Common myeloid progenitor, CD34-positive (primary cell): ENCODE results near the gene NOL9.

Source experiments
- CTCF ChIA-PET: fragments of 350-600 bp; sonication (Branson Sonifier 250); formaldehyde crosslinking; loops from one replicate; lab custom pipeline; 2021; ENCODE audit warnings: antibody characterized with exemption; lab: Charles Lee
- POLR2A ChIA-PET: fragments of 350-600 bp; sonication (Branson Sonifier 250); formaldehyde crosslinking; loops from one replicate; lab custom pipeline; 2021; ENCODE audit warnings: antibody characterized with exemption; lab: Charles Lee
- DNase-seq, 3 donors: peaks; one replicate each; pipeline versions ENCODE4 v3.0.0 to v3.0.0-alpha.2; 2013
- H3K27ac ChIP-seq, 2 experiments: 1 replicate in 1 of 2; 2 replicates in 1 of 2; pipeline ENCODE4 v1.7.0; 2013; ENCODE audit warnings: inconsistent platforms in 2 of 2, low read length in 2 of 2, mild to moderate bottlenecking in 2 of 2, low read depth in 1 of 2, moderate library complexity in 1 of 2; ENCODE audit not compliant: severe bottlenecking in 2 of 2, insufficient read depth in 1 of 2, poor library complexity in 1 of 2
- H3K27me3 ChIP-seq, 5 experiments: replicated peaks in 2 of 5; 1 replicate in 3 of 5; 2 replicates in 2 of 5; pipeline versions ENCODE4 v1.6.1 to v1.7.0; 2013; ENCODE audit warnings: low read length in 4 of 5, mild to moderate bottlenecking in 2 of 5, moderate library complexity in 2 of 5, inconsistent platforms in 1 of 5; ENCODE audit not compliant: insufficient read depth in 5 of 5, control insufficient read depth in 4 of 5
- H3K36me3 ChIP-seq, 4 experiments: 1 replicate in 2 of 4; 2 replicates in 2 of 4; pipeline versions ENCODE4 v1.6.1 to v1.7.0; 2013; ENCODE audit warnings: low read length in 3 of 4, control low read depth in 1 of 4, mild to moderate bottlenecking in 1 of 4; ENCODE audit not compliant: control insufficient read depth in 4 of 4, insufficient read depth in 4 of 4
- H3K4me1 ChIP-seq, 4 experiments: 1 replicate in 3 of 4; 2 replicates in 1 of 4; pipeline versions ENCODE4 v1.6.1 to v1.7.1; 2013; ENCODE audit warnings: low read length in 3 of 4, mild to moderate bottlenecking in 3 of 4, control low read depth in 1 of 4, inconsistent platforms in 1 of 4, moderate library complexity in 1 of 4; ENCODE audit not compliant: control insufficient read depth in 4 of 4, insufficient read depth in 4 of 4; ENCODE audit errors: control extremely low read depth in 1 of 4
- H3K4me3 ChIP-seq, 7 experiments: 1 replicate in 4 of 7; 2 replicates in 3 of 7; pipeline versions ENCODE4 v1.5.1 to v1.7.0; 2013; ENCODE audit warnings: mild to moderate bottlenecking in 7 of 7, low read length in 6 of 7, moderate library complexity in 6 of 7, inconsistent platforms in 2 of 7, low read depth in 2 of 7, control low read depth in 1 of 7; ENCODE audit not compliant: insufficient read depth in 4 of 7, control insufficient read depth in 1 of 7; ENCODE audit errors: extremely low read depth in 1 of 7
- H3K9me3 ChIP-seq, 5 experiments: 1 replicate in 4 of 5; 2 replicates in 1 of 5; pipeline versions ENCODE4 v1.6.1 to v1.7.1; 2013; ENCODE audit warnings: low read length in 4 of 5, mild to moderate bottlenecking in 2 of 5, inconsistent platforms in 1 of 5, low read depth in 1 of 5, moderate library complexity in 1 of 5; ENCODE audit not compliant: control insufficient read depth in 4 of 5, insufficient read depth in 2 of 5; ENCODE audit errors: control extremely low read depth in 1 of 5
- WGBS: methylation state at CpG from one replicate; pipeline ENCODE4 v1.1.5; 2013; ENCODE audit not compliant: insufficient coverage; 5-methylcytosine and 5-hydroxymethylcytosine counted together

NOL9 gene

GRCh38 chr1:6536291-6536690 is 18.0 kb downstream of the NOL9 start:
- Histone ChIP-seq H3K4me3 (no peak overlapping the region), H3K4me1 (no peaks in the 10 kb centered on the region), H3K27ac (no peak overlapping the region), H3K9me3 (no peaks in the 10 kb centered on the region), H3K27me3 (no peaks in the 10 kb centered on the region), H3K36me3 (peaks cover 15 to 49% (median 37%) of the 10 kb centered on the region in 4 experiments)
- ChIA-PET POLR2A (no interaction called here), CTCF (interaction anchor here (0.7 to 3.2 kb wide), 4 partner anchors 11 to 60 kb away, joined by 3 to 13 read pairs (median 5); no protein-coding TSS in a partner anchor)
- no peak for DNase-seq
- no CpG with 5 or more reads among the region's 5 CpGs for WGBS

- 100% methylated on average over 2 of the region's 4 CpGs for WGBS
Measured at GRCh38 chr1:6535214-6535613, 19.1 kb downstream of the NOL9 start.

GRCh38 chr1:6534248-6534822 is 20.0 kb downstream of the NOL9 start:
- Histone ChIP-seq H3K27me3 (no peaks in the 10 kb centered on the region), H3K9me3 (no peaks in the 10 kb centered on the region), H3K27ac (no peak overlapping the region), H3K36me3 (peaks cover 19 to 54% (median 42%) of the 10 kb centered on the region in 4 experiments), H3K4me3 (no peak overlapping the region), H3K4me1 (no peaks in the 10 kb centered on the region)
- WGBS, result 100% methylated on average over 7 of the region's 8 CpGs
- no peak for DNase-seq
- POLR2A ChIA-PET, result no interaction called here
- CTCF ChIA-PET, result interaction anchor here (1.2 to 3.2 kb wide), 2 partner anchors 12 to 19 kb away, joined by 3 to 13 read pairs; no protein-coding TSS in a partner anchor

More at GRCh38 chr1:6535214-6535613, 19.1 kb downstream of the NOL9 start:
- Histone ChIP-seq H3K36me3 (peaks cover 19 to 50% (median 42%) of the 10 kb centered on the region in 4 experiments), H3K27me3 (no peaks in the 10 kb centered on the region), H3K27ac (no peak overlapping the region), H3K4me1 (no peaks in the 10 kb centered on the region), H3K4me3 (no peak overlapping the region), H3K9me3 (no peaks in the 10 kb centered on the region)
- no peak for DNase-seq
- POLR2A ChIA-PET, result interaction anchor here (0.7 kb wide), 1 partner anchor 14 kb away, joined by 3 read pairs; no protein-coding TSS in a partner anchor
- CTCF ChIA-PET, result interaction anchor here (0.7 to 3.2 kb wide), 3 partner anchors 10 to 49 kb away, joined by 3 to 13 read pairs (median 7); no protein-coding TSS in a partner anchor

GRCh38 chr1:6531996-6532395 is 22.3 kb downstream of the NOL9 start:
- Histone ChIP-seq H3K27ac (no peak overlapping the region), H3K9me3 (no peaks in the 10 kb centered on the region), H3K27me3 (no peaks in the 10 kb centered on the region), H3K4me3 (no peak overlapping the region), H3K36me3 (peaks cover 26 to 64% (median 54%) of the 10 kb centered on the region in 4 experiments), H3K4me1 (no peaks in the 10 kb centered on the region)
- WGBS, result 92% methylated on average over 4 of the region's 5 CpGs
- ChIA-PET CTCF (no interaction called here), POLR2A (no interaction called here)
- DNase-seq, result no peak

GRCh38 chr1:6530504-6531160 is 23.7 kb downstream of the NOL9 start:
- Histone ChIP-seq H3K27me3 (no peaks in the 10 kb centered on the region), H3K27ac (no peak overlapping the region), H3K4me1 (no peaks in the 10 kb centered on the region), H3K36me3 (peaks cover 28 to 71% (median 59%) of the 10 kb centered on the region in 4 experiments), H3K4me3 (no peak overlapping the region), H3K9me3 (no peaks in the 10 kb centered on the region)
- CTCF ChIA-PET, result interaction anchor here (0.8 to 1.2 kb wide), 2 partner anchors 8 to 22 kb away, joined by 3 read pairs; no protein-coding TSS in a partner anchor
- POLR2A ChIA-PET, result no interaction called here
- DNase-seq, result no peak
- WGBS, result 95% methylated on average over 10 of the region's 13 CpGs

- H3K27ac ChIP-seq, result no peak overlapping the region
- DNase-seq, result no peak
- no peaks in the 10 kb centered on the region for H3K9me3 ChIP-seq
- no peaks in the 10 kb centered on the region for H3K27me3 ChIP-seq
- H3K36me3 ChIP-seq, result peaks cover 27 to 72% (median 54%) of the 10 kb centered on the region in 4 experiments
- POLR2A ChIA-PET, result no interaction called here
- H3K4me3 ChIP-seq, result no peak overlapping the region
- CTCF ChIA-PET, result interaction anchor here (1.1 to 1.2 kb wide), 2 partner anchors 40 to 42 kb away, joined by 3 to 4 read pairs; no protein-coding TSS in a partner anchor
- no peaks in the 10 kb centered on the region for H3K4me1 ChIP-seq
- 97% methylated on average over 5 of the region's 7 CpGs for WGBS
Measured at GRCh38 chr1:6528492-6528891, 25.8 kb downstream of the NOL9 start.

GRCh38 chr1:6526316-6526715 is 28.0 kb downstream of the NOL9 start:
- H3K27me3 ChIP-seq, result no peaks in the 10 kb centered on the region
- ChIA-PET CTCF (interaction anchor here (0.6 kb wide), 1 partner anchor 35 kb away, joined by 3 read pairs; no protein-coding TSS in a partner anchor), POLR2A (no interaction called here)
- 96% methylated on average over 9 of the region's 11 CpGs for WGBS
- no peak overlapping the region for H3K27ac ChIP-seq
- no peak for DNase-seq
- H3K4me3 ChIP-seq, result no peak overlapping the region
- H3K9me3 ChIP-seq, result no peaks in the 10 kb centered on the region
- peaks cover 13 to 50% (median 35%) of the 10 kb centered on the region in 4 experiments for H3K36me3 ChIP-seq
- H3K4me1 ChIP-seq, result no peaks in the 10 kb centered on the region
